GM12878 (cell line): ENCODE measurements around the gene MPRIP.

ENCODE experiments used
- EZH2 ChIP-seq: IDR thresholded peaks from 2 replicates; pipeline ENCODE4 v1.6.1; 2012; ENCODE audit warnings: low read depth, mild to moderate bottlenecking, control low read depth, inconsistent platforms, low read length, borderline replicate concordance; ENCODE audit not compliant: control insufficient read depth
- HDAC2 ChIP-seq: fragments of 200-600 bp; sonication (generic); IDR thresholded peaks from 2 replicates; pipeline ENCODE4 v1.6.1; 2017
- NRF1 ChIP-seq: conservative IDR thresholded peaks from 2 replicates; pipeline ENCODE4 v1.6.1; 2011; ENCODE audit warnings: mild to moderate bottlenecking, low read depth, low read length, improper control_type of control experiment
- POLR2AphosphoS2 ChIP-seq: IDR thresholded peaks from 2 replicates; pipeline ENCODE4 v1.6.1; 2011; ENCODE audit warnings: low read depth, mild to moderate bottlenecking, low read length, improper control_type of control experiment, moderate library complexity
- POU2F2 ChIP-seq: IDR thresholded peaks from 3 replicates; pipeline ENCODE4 v1.6.1; 2011; ENCODE audit warnings: low read depth, mild to moderate bottlenecking, low read length, borderline replicate concordance
- TF ChIP-seq, protein P1 (sequence below), 3 experiments: IDR thresholded peaks in 2 of 3; conservative IDR thresholded peaks in 1 of 3; 2 replicates each; pipeline ENCODE4 v1.5.1; 2011; ENCODE audit warnings: low read depth in 3 of 3, low read length in 3 of 3, mild to moderate bottlenecking in 3 of 3, control low read depth in 2 of 3, moderate library complexity in 2 of 3, inconsistent platforms in 1 of 3, mixed read lengths in 1 of 3; ENCODE audit not compliant: control insufficient read depth in 2 of 3, insufficient read depth in 1 of 3; ENCODE audit errors: extremely low read depth in 1 of 3
- TF ChIP-seq, protein P2 (sequence below): IDR thresholded peaks from 2 replicates; pipeline ENCODE4 v1.6.1; 2012; ENCODE audit warnings: low read depth, low read length, improper control_type of control experiment
- TF ChIP-seq, protein P3 (sequence below): fragments of 450-650 bp; IDR thresholded peaks from 2 replicates; pipeline ENCODE4 v1.6.1; 2016; ENCODE audit warnings: mild to moderate bottlenecking

DNA sequence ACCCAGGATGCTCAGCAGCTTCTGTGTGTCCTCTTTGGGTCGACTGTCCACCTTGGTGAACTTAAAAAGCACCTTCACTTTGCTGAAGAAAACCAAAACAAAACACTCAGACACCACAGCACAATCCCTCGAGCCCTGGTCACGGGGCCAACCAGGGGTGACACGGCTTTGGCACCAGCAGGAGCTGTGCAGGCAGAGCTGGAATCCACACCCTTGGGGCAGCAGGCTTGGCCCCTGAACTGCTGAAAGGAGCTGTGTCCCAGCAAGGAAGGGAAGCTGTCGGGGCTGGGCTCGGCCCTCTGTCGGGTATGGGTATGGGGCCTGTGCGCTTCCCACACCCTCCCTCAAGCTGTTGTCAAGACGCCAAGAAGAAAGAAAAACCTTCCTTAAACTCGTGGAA is 171.5 kb downstream of the MPRIP start:
- TF ChIP-seq POU2F2 (no peak), NRF1 (no peak), POLR2AphosphoS2 (no peak), EZH2 (no peak), HDAC2 (no peak)
- TF ChIP-seq, protein P1, sequence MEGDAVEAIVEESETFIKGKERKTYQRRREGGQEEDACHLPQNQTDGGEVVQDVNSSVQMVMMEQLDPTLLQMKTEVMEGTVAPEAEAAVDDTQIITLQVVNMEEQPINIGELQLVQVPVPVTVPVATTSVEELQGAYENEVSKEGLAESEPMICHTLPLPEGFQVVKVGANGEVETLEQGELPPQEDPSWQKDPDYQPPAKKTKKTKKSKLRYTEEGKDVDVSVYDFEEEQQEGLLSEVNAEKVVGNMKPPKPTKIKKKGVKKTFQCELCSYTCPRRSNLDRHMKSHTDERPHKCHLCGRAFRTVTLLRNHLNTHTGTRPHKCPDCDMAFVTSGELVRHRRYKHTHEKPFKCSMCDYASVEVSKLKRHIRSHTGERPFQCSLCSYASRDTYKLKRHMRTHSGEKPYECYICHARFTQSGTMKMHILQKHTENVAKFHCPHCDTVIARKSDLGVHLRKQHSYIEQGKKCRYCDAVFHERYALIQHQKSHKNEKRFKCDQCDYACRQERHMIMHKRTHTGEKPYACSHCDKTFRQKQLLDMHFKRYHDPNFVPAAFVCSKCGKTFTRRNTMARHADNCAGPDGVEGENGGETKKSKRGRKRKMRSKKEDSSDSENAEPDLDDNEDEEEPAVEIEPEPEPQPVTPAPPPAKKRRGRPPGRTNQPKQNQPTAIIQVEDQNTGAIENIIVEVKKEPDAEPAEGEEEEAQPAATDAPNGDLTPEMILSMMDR (IDR thresholded peaks at IDR 0.05 in 2 of 3, conservative IDR thresholded peaks at IDR 0.05 in 1 of 3; ENCODE audit: control insufficient read depth in 2 of 3, extremely low read depth in 1 of 3, insufficient read depth in 1 of 3, low read depth in 3 of 3, low read length in 3 of 3) = no peak
- TF ChIP-seq, protein P2, sequence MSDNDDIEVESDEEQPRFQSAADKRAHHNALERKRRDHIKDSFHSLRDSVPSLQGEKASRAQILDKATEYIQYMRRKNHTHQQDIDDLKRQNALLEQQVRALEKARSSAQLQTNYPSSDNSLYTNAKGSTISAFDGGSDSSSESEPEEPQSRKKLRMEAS = no peak
- TF ChIP-seq, protein P3, sequence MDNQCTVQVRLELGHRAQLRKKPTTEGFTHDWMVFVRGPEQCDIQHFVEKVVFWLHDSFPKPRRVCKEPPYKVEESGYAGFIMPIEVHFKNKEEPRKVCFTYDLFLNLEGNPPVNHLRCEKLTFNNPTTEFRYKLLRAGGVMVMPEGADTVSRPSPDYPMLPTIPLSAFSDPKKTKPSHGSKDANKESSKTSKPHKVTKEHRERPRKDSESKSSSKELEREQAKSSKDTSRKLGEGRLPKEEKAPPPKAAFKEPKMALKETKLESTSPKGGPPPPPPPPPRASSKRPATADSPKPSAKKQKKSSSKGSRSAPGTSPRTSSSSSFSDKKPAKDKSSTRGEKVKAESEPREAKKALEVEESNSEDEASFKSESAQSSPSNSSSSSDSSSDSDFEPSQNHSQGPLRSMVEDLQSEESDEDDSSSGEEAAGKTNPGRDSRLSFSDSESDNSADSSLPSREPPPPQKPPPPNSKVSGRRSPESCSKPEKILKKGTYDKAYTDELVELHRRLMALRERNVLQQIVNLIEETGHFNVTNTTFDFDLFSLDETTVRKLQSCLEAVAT = no peak
